ENCODE results near the gene KLC1.
"Not testable (repeated sequence)": the region's sequence is repeated elsewhere in the genome, so short reads cannot be mapped to it uniquely, and the experiment has no call there.

The KLC1 gene

DNA sequence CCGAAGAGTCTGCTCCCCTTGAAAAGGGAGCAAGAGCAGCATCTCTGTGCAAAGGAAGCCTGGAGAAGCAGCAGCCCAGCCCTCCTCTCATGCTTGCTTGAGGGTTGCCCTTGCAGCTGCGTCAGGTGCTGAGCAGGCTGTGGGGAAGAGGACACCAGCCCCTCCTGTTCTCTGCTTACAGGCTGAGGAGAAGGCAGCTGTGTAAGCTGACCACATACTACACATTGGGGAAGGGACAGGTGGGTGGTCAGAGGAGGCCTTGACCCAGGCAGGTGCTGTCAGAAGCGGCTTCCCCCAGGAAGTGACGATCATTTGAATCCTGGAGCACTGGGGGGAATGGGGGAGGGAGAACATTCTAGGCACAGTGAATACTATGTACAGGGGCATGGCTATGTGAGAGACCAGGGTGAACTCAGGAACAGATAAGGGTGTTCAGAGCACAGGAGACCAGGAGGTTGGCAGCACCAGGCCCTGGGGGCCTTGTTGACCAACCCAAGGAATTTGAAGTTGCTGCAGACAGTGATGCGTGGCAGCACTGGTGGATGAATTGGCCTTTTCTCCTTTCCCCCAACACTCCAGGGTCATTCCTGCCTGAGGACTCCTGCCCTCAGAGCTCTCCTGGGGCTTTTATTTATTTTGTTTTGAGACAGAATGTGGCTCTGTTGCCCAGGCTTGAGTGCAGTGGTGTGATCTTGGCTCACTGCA lies 2.7 kb upstream of the KLC1 start:
- DNase-seq: peak; percentile 65

- no peak for DNase-seq
These were observed 1.7 kb upstream of the KLC1 start for GRCh38 chr14:103627073-103628025.

DNA sequence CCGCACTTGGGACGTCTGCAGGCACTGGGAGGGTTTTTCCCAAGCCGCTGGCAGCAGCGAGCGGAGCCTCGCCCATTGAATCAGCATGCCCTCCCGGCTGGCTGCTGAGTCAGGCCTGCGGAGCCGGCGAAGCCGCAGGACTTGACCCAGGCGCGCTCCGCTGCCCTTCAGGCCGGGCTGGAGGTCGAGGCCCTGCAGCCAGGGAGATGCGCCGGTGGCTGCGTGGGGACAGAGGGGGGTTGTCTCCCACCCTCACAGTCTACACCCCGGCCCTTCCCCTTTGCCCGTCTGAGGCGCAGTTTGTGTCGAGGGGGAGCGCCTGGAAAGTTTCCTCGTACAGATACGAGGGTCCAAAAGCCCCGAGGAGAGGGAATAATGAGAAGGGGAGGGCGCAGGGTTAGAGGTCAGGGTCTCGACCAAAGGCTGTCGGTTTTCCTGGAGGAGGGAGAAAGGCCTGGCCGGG lies 759 bp upstream of the KLC1 start:
- DNase-seq: no peak

DNA sequence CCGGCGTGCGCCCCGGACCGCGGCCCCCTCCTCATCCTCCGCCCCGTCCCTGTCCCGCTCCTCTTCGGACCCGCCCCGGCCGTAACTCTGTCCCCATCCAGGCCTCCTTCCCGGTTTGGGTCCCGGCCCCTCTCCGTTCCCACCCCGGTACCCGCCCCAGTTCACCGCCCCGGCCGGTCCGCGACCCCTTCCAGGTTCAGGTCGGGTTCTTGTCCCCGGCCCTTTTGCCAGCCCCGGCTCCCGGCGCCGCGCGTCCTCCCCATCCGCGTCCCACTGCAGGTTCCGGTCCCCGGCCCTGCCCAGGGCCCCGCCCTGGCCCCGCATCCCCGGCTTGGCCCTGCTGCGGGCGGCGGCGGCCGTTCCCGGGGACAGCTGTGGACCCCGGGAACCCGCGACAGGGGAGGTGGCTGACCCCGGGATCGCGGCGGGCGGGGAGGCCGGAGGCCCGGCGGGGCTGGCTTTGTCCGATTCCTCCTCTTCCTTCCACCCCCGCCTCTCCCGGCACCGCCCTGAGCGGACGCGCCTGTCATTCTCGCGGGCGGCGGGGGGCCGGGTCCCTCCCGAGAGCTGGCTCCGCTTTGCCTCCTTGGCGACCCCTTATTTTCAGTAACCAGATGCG lies 601 bp downstream of the KLC1 start:
- DNase-seq: peak; percentile 82

GRCh38 chr14:103630364-103631108 lies 1.5 kb downstream of the KLC1 start:
- DNase-seq: peak; percentile 24

DNA sequence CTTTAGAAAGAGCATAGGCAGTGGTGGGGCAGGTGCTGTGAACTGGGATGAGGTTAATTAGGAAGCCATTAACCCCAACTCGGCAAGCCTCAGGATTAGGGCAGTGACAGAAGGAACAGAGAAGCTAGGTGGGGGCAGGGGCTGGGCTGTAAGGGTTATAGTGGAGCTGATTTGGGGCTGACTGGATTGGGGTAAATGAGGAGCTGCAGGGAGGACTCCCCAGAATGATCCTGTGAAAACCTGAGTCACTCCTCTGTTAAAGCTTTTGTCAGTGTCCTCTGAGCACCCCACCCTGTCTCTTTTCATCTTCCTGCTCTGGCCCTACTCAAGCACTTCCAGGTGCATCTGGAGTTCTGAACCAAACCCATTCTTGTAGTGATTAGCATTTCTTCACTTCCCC lies 4.4 kb downstream of the KLC1 start:
- no peak for DNase-seq

DNA sequence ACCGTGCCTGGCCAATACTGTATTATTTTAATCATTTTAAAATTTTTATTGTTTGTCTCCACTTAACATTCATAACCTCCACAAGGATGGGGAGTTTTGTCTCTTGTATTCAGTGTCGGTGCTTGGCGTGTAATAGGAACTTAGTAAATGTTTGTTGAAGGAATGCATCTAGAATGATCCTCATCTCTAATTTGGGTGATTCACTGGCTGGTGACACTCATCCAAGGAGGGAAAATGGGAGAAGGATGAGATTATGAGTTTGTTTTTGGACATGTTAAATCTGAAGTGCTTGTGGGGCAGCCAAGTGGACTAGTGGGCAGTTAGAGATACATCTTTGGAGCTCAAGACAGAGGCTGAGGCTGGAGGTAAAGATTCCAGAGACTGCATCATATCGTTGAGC lies 5.1 kb downstream of the KLC1 start:
- DNase-seq: no peak

DNA sequence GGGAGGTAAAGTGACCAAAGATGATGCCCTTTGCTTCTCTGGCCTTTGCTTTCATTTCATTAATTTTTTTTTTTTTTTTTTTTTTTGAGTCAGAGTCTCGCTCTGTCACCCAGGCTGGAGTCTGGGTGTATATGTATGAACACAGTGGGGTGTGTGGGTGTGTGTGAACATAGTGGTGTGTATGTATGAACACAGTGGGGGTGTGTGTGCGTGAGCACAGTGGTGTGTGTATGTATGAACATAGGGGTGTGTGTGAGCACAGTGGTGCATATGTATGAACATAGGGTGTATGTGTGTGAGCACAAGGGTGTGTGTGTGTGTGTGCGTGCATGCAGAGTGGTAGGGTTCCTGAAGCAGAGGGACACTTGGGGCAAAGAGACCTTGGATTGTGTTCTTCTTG lies 9.6 kb downstream of the KLC1 start:
- DNase-seq: no peak

DNA sequence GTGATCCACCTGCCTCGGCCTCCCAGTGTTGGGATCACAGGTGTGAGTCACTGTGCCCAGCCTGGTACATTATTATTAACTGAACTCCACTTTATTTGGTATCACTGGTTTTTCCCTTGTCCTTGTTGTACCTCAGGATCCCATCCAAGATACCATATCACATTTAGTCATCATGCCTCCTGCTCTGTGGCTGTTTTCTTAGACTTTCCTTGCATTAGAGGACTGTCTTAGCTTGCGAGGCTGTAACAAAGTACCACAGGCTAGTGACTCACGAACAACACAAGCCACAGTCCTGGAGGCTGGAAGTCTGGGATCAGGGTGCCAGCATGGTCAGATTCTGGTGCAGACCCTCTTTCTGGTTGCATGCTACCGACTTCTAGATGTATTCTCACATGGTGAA lies 12.2 kb downstream of the KLC1 start:
- no peak for DNase-seq

DNA sequence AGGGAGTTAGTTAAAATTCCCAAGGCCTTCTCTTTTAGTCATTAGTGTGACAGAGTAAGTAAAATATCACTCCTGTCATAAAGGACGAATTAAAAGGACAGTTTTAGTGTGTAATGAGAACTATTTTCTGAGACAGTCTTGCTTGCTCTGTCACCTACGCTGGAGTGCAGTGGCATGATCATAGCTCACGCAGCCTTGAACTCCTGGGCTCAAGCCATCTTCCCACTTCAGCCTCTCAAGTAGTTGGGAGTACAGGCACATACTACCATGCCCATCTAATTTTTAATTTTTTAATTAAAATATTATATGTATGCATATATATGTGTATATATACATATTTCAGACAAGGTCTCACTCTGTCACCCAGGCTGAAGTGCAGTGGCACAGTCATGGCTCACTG lies 17.2 kb downstream of the KLC1 start:
- no peak for DNase-seq

GRCh38 chr14:103649001-103649400 lies 20.0 kb downstream of the KLC1 start:
- no peak for DNase-seq

- DNase-seq: no peak
These were observed 21.2 kb downstream of the KLC1 start for GRCh38 chr14:103650213-103650612.

- DNase-seq: no peak
These were observed 22.6 kb downstream of the KLC1 start for GRCh38 chr14:103651585-103651984.

GRCh38 chr14:103652806-103653205 lies 23.8 kb downstream of the KLC1 start:
- no peak for DNase-seq

GRCh38 chr14:103653336-103653735 lies 24.3 kb downstream of the KLC1 start:
- not testable (repeated sequence) for DNase-seq

GRCh38 chr14:103653805-103654204 lies 24.8 kb downstream of the KLC1 start:
- no peak for DNase-seq

DNA sequence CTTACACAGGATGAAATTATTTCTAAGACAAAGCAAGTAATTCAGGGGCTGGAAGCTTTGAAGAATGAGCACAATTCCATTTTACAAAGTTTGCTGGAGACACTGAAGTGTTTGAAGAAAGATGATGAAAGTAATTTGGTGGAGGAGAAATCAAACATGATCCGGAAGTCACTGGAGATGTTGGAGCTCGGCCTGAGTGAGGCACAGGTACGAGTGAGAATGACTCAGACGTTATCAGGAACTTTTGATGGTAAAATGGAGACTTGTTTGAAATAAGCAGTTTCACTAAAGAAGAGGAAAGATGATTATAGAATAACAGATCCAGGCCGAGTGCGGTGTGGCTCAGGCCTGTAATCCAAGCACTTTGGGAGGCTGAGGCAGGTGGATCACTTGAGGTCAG lies 25.6 kb downstream of the KLC1 start:
- DNase-seq: no peak

- DNase-seq: no peak
These were observed 27.2 kb downstream of the KLC1 start for GRCh38 chr14:103656031-103656755.

DNA sequence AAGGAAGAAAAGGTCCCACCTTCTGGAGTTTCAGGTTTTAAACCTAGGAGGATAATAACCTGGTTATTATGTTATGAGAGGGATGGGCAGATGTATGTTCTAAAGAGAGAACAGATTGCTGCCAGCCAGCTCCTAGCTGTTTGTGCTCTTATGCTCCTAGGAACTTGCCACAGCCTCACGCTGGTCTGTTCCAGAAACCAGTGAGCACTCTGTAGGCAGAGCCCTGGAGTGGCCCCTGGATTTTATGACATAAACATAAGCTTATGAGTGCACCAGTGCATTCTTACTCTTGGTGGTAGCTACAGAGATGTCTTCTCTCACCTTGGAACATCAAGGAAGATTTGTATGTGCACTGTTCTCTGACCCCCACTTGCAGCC lies 27.7 kb downstream of the KLC1 start:
- no peak for DNase-seq

- no peak for DNase-seq
These were observed 28.5 kb downstream of the KLC1 start for GRCh38 chr14:103657471-103657870.

DNA sequence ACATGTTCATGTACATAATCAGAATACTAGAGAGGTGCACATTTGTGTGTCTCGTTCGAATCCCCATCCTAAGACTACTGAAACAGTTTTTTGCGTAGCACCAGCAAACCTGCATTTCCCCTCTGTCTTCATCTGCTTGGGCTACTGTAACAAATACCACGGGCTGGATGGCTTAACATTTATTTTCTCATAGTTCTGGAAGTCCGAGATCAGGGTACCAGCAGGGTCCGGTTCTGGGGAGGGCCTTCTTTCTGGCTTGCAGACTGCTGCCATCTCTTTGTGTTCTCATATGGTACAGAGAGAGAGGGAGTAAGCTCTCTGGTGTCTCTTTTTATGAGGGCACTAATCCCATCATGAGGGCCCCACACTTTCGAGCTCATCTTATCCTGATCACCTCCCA lies 30.6 kb downstream of the KLC1 start:
- DNase-seq: no peak

- DNase-seq: no peak
These were observed 33.0 kb downstream of the KLC1 start for GRCh38 chr14:103662029-103662428.

Data from NCI-H69 (cell line).